Aorta (tissue), 5 donors: ENCODE results near the gene DEFB129. TPM values are rescaled to one million over a fixed set of nuclear protein-coding genes. Genes with fewer than 3 reads are reported as not detected.
"Not testable (repeated sequence)": the region's sequence is repeated elsewhere in the genome, so short reads cannot be mapped to it uniquely, and the experiment has no call there.

ENCODE experiments used
- ATAC-seq: fragments of 200-7000 bp; cut with Tn5 transposase; one replicate; pipeline ENCODE4 v1.9.1; 2022; ENCODE audit warnings: moderate library complexity; ENCODE audit not compliant: low FRiP score
- DNase-seq, 2 donors: peaks; one replicate each; pipeline ENCODE4 v3.0.0-alpha.2; 2020
- H3K27ac ChIP-seq, 2 donors: one replicate each; pipeline ENCODE4 v1.5.1; 2013; ENCODE audit warnings: low read length in 2 of 2, mild to moderate bottlenecking in 2 of 2, moderate library complexity in 2 of 2, control low read depth in 1 of 2, inconsistent platforms in 1 of 2, low read depth in 1 of 2
- H3K27me3 ChIP-seq, 2 donors: one replicate each; pipeline ENCODE4 v1.6.1; 2013; ENCODE audit warnings: control low read depth in 1 of 2, low read length in 1 of 2, mild to moderate bottlenecking in 1 of 2, moderate library complexity in 1 of 2; ENCODE audit not compliant: insufficient read depth in 2 of 2, control insufficient read depth in 1 of 2
- H3K36me3 ChIP-seq, 2 donors: one replicate each; pipeline ENCODE4 v1.6.1; 2013; ENCODE audit warnings: control low read depth in 1 of 2, low read length in 1 of 2, mild to moderate bottlenecking in 1 of 2; ENCODE audit not compliant: insufficient read depth in 2 of 2, control insufficient read depth in 1 of 2
- H3K4me1 ChIP-seq, 2 donors: one replicate each; pipeline ENCODE4 v1.6.1; 2013; ENCODE audit warnings: low read length in 2 of 2, control low read depth in 1 of 2, mild to moderate bottlenecking in 1 of 2, moderate library complexity in 1 of 2; ENCODE audit not compliant: insufficient read depth in 2 of 2, control insufficient read depth in 1 of 2
- H3K4me3 ChIP-seq, 2 donors: one replicate each; pipeline ENCODE4 v1.5.1; 2013; ENCODE audit warnings: low read length in 2 of 2, control low read depth in 1 of 2, mild to moderate bottlenecking in 1 of 2
- H3K9me3 ChIP-seq: one replicate; pipeline ENCODE4 v1.6.1; 2013; ENCODE audit warnings: mild to moderate bottlenecking, low read length; ENCODE audit not compliant: control insufficient read depth
- WGBS, 2 donors: extraction: QIAGEN DNeasy Blood & Tissue Kit; methylation state at CpG; one replicate each; pipeline ENCODE4 v1.1.7; 2013; 5-methylcytosine and 5-hydroxymethylcytosine counted together
- intact Hi-C, 2 donors: fragments of 100-400 bp; cut with DNase I; formaldehyde crosslinking; loops; one replicate each; pipeline versions ENCODE4 v1.14.2 to v1.15.0; 2022
- polyA plus RNA-seq, 2 donors: library from polyadenylated mRNA; stranded (reverse); fragments of 200-250 nt; gene quantifications; one replicate each; pipeline ENCODE4 v1.2.3, GENCODE V29; 2013
- total RNA-seq, 2 donors: library from RNA; stranded (reverse); fragmentation: NEBNext Ultra II Directional; extraction: Animal tissue kit (Norgen Biotek cat#: 25700); gene quantifications; one replicate each; pipeline ENCODE4 v1.2.1, GENCODE V29; 2021
- donor health status: healthy with polysubstance abuse.
- donor health status: Bipolar disorder and iron deficiency.
- donor health status: DM: no; HTN: no; CAD: no.
- donor health status: DM: no; HTN: no; CAD: no.
- donor health status: DM: yes; HTN: yes; CAD: no.

The DEFB129 gene
- total and polyA plus RNA-seq, 4 donors = not detected

- intact Hi-C loops = loop anchor here in 1 of 2 donors (5.0 kb wide), 1 partner anchor 121 kb away; no protein-coding TSS in a partner anchor
- ATAC-seq (no peak), DNase-seq (no peak)
- Histone ChIP-seq H3K9me3 (no peaks in the 10 kb centered on the region), H3K36me3 (no peaks in the 10 kb centered on the region), H3K27me3 (no peaks in the 10 kb centered on the region), H3K27ac (no peak overlapping the region), H3K4me1 (no peaks in the 10 kb centered on the region), H3K4me3 (no peak overlapping the region)
- WGBS, 2 donors = 44 to 46% methylated on average over 7 of the region's 7 CpGs
Measured at GRCh38 chr20:210809-211502, 16.1 kb upstream of the DEFB129 start.

GRCh38 chr20:214383-214782 lies 12.7 kb upstream of the DEFB129 start:
- ATAC-seq (no peak), DNase-seq (no peak)
- Histone ChIP-seq H3K36me3 (no peaks in the 10 kb centered on the region), H3K27ac (no peak overlapping the region), H3K9me3 (no peaks in the 10 kb centered on the region), H3K4me3 (no peak overlapping the region), H3K4me1 (no peaks in the 10 kb centered on the region), H3K27me3 (no peaks in the 10 kb centered on the region)
- WGBS, 2 donors = 65 to 74% methylated on average over 2 of the region's 2 CpGs
- intact Hi-C loops = loop anchor here in 1 of 2 donors (5.0 kb wide), 1 partner anchor 118 kb away; no protein-coding TSS in a partner anchor

- H3K4me3 ChIP-seq = no peak overlapping the region
- ATAC-seq = no peak
- no peaks in the 10 kb centered on the region for H3K27me3 ChIP-seq
- no peaks in the 10 kb centered on the region for H3K4me1 ChIP-seq
- no peaks in the 10 kb centered on the region for H3K9me3 ChIP-seq
- H3K36me3 ChIP-seq = no peaks in the 10 kb centered on the region
- DNase-seq = no peak
- WGBS, 2 donors = 46 to 67% methylated on average over 1 of the region's 1 CpG
- H3K27ac ChIP-seq = no peak overlapping the region
- intact Hi-C loops = no loop called here
Measured at GRCh38 chr20:215796-216195, 11.3 kb upstream of the DEFB129 start.

GRCh38 chr20:217266-217665 lies 9.8 kb upstream of the DEFB129 start:
- H3K27ac ChIP-seq = no peak overlapping the region
- H3K9me3 ChIP-seq = no peaks in the 10 kb centered on the region
- intact Hi-C loops = no loop called here
- no peaks in the 10 kb centered on the region for H3K4me1 ChIP-seq
- H3K36me3 ChIP-seq = no peaks in the 10 kb centered on the region
- WGBS, 2 donors = 12 to 19% methylated on average over 1 of the region's 1 CpG
- DNase-seq = no peak
- ATAC-seq = no peak
- H3K4me3 ChIP-seq = no peak overlapping the region
- H3K27me3 ChIP-seq = no peaks in the 10 kb centered on the region

- 0 to 5% methylated on average over 1 of the region's 1 CpG for WGBS, 2 donors
- ATAC-seq = no peak
- Histone ChIP-seq H3K9me3 (no peaks in the 10 kb centered on the region), H3K4me1 (no peaks in the 10 kb centered on the region), H3K36me3 (no peaks in the 10 kb centered on the region), H3K27me3 (no peaks in the 10 kb centered on the region), H3K27ac (no peak overlapping the region), H3K4me3 (no peak overlapping the region)
- intact Hi-C loops = no loop called here
- DNase-seq = no peak
Measured at GRCh38 chr20:219290-220115, 7.6 kb upstream of the DEFB129 start.

- ATAC-seq (no peak), DNase-seq (no peak)
- WGBS, 2 donors = 63 to 65% methylated on average over 1 of the region's 1 CpG
- H3K4me3 ChIP-seq = no peak overlapping the region
- H3K27me3 ChIP-seq = no peaks in the 10 kb centered on the region
- no peak overlapping the region for H3K27ac ChIP-seq
- no peaks in the 10 kb centered on the region for H3K36me3 ChIP-seq
- no peaks in the 10 kb centered on the region for H3K9me3 ChIP-seq
- intact Hi-C loops = no loop called here
- H3K4me1 ChIP-seq = no peaks in the 10 kb centered on the region
Measured at GRCh38 chr20:221258-221830, 5.7 kb upstream of the DEFB129 start.

- H3K4me1 ChIP-seq, H3K9me3 ChIP-seq, DNase-seq, ATAC-seq, intact Hi-C loops, H3K36me3 ChIP-seq, H3K4me3 ChIP-seq, H3K27me3 ChIP-seq, H3K27ac ChIP-seq: not testable (repeated sequence)
- WGBS, 2 donors = 79 to 82% methylated on average over 3 of the region's 3 CpGs
Measured at GRCh38 chr20:225879-226278, 1.2 kb upstream of the DEFB129 start.

- intact Hi-C loops = no loop called here
- no peak for DNase-seq
- H3K4me1 ChIP-seq = no peaks in the 10 kb centered on the region
- no peaks in the 10 kb centered on the region for H3K27me3 ChIP-seq
- no peaks in the 10 kb centered on the region for H3K36me3 ChIP-seq
- 77 to 89% methylated on average over 3 of the region's 3 CpGs for WGBS, 2 donors
- ATAC-seq = no peak
- no peak overlapping the region for H3K4me3 ChIP-seq
- no peaks in the 10 kb centered on the region for H3K9me3 ChIP-seq
- H3K27ac ChIP-seq = no peak overlapping the region
Measured at GRCh38 chr20:227439-228105, 514 bp downstream of the DEFB129 start.
